Raji (cell line): Measurements from ENCODE around the gene ERG28.

Experiments used
- POLR2A ChIP-seq: IDR thresholded peaks from 2 replicates; pipeline ENCODE4 v1.6.1; 2011; ENCODE audit warnings: low read depth, low read length, control low read depth; ENCODE audit not compliant: insufficient read depth

The ERG28 gene, protein sequence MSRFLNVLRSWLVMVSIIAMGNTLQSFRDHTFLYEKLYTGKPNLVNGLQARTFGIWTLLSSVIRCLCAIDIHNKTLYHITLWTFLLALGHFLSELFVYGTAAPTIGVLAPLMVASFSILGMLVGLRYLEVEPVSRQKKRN

DNA sequence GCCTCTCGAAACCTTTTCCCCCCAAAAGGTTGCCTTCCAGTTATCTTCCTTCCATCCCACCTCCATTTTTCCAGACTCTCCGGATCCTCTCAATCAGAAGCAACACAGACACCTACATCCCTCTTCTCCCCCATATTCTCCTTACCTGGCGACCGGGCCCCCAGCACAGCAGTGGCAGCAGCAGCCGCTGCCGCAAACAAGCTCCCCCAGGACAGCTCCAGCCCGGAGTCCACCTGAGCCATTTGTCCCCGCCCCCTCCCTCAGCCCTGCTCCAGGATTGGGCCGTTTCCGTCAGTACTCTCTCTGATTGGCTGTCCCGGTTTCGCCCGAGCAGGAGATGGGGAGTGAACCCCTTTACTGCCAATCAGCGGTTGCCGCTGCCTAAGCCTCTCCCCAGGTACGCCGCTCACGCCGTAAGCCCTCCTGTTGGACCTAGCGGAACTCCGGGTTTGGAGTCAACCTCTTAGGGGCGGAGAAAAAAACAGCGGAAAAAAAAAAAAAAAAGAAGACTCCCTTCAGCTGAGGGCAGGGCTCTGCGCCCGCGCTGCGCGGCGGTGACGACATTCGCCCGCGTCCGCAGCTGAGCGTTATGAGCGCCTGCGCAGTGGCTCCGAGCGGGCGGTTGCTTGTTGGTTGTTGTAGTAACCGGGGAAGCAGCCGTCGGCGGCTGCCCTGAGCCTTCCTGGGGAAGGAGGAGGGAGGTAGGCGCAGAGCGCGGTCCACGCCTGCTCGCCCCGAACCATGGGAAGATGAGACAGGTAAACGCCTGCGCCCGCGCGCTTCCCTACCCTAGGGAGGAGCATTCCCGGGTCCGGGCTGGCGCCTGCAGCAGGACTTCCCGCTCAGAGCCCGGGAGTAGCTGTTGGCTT, at the start of gene ERG28, which contains the start of gene TTLL5:
TSS of gene ERG28 (minus strand) at position 247 of the 869 bp plus-strand sequence. CDS start 3,374 bp downstream, outside the sequence.
TSS of gene TTLL5 (plus strand) at position 617 of the 869 bp plus-strand sequence. CDS start 1,904 bp downstream, outside the sequence.
- TF ChIP-seq POLR2A = peak; percentile 68

GRCh38 chr14:75709207-75709812, 48.6 kb upstream of the ERG28 start:
- no peak for TF ChIP-seq POLR2A

- TF ChIP-seq POLR2A = no peak
Measured at GRCh38 chr14:75705014-75705413, 44.3 kb upstream of the ERG28 start.

- no peak for TF ChIP-seq POLR2A
Measured at GRCh38 chr14:75703467-75703866, 42.8 kb upstream of the ERG28 start.

- TF ChIP-seq POLR2A = no peak
Measured at GRCh38 chr14:75702616-75703261, 42.1 kb upstream of the ERG28 start.

GRCh38 chr14:75702122-75702521, 41.4 kb upstream of the ERG28 start:
- no peak for TF ChIP-seq POLR2A

- TF ChIP-seq POLR2A = no peak
Measured at GRCh38 chr14:75700295-75700694, 39.6 kb upstream of the ERG28 start.

DNA sequence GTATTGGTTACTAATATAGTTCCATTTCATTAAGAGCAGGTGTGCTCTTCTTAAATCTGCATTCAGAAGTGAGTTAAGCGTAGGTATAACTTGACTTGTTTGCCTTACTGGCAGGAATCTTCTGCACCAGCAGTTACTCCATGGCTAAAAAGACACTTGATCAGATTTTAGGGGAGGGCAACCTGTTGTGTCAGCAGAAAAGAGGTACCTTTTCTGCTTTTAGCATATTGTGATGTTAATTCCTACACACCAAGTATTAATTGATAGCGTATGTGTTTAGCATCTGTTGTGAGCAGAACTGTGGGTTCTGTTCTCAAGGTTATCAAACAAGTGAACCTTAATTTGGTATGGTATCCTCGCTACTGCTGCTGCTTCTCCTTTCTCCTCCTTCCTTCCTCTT, 38.7 kb upstream of the ERG28 start:
- no peak for TF ChIP-seq POLR2A

DNA sequence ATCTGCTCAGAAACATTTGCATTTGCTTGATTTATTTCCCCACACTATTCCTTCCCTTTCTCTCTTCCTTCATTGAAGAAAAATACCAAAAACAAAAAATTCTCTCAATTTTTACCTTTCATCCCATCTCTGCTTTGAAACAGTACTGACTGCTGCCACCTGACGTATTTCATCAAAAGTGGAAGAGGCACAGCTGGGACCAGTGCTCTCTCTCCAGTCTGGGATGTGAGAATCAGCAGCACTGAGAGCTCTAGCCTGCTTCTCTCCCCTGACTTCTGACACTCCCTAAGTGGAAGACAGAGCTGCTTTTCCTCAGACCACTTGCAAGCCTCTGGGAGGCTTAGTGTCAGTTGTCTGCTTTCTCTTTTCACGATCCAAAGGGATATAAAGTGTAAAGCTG, 37.2 kb upstream of the ERG28 start:
- no peak for TF ChIP-seq POLR2A

DNA sequence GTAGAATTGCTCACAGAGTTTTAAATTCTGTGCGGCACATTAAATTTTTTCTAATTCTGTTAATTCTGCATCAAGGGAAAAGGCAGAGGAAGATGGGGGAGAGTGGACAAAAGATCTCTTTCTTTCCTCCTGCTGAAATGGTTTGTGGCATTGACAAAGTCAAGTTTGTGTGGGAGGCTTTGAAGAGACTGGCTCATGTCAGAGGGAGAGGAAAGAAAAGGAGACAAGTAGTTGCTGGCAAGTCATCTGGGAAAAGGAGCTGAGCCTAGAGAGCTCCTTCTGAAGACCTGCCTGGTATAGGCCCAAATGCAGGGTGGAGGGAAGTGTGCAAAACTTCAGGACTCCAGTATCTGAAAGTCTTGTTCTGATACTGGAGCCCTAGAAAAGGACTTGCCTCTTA, 36.7 kb upstream of the ERG28 start:
- no peak for TF ChIP-seq POLR2A

DNA sequence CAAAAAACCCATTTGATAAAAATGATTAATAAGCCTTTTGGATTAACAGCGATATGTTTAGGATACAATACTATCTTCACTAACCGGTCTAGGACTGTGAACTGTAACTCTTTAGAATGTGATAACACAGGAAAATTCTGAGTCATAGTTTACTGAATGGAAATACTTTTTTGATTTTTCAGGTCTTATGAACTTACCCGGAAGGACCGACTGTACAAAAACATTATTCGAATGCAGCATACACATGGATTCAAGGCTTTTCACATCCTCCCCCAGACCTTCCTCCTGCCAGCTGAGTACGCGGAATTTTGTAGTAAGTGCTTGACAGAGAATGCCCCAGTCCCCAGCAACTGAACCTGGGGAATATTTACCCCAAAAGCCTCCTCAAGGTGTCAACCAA, 29.3 kb upstream of the ERG28 start:
- TF ChIP-seq POLR2A = no peak

GRCh38 chr14:75689012-75689411, 28.3 kb upstream of the ERG28 start:
- TF ChIP-seq POLR2A = no peak

GRCh38 chr14:75685910-75686309, 25.2 kb upstream of the ERG28 start:
- TF ChIP-seq POLR2A = no peak

DNA sequence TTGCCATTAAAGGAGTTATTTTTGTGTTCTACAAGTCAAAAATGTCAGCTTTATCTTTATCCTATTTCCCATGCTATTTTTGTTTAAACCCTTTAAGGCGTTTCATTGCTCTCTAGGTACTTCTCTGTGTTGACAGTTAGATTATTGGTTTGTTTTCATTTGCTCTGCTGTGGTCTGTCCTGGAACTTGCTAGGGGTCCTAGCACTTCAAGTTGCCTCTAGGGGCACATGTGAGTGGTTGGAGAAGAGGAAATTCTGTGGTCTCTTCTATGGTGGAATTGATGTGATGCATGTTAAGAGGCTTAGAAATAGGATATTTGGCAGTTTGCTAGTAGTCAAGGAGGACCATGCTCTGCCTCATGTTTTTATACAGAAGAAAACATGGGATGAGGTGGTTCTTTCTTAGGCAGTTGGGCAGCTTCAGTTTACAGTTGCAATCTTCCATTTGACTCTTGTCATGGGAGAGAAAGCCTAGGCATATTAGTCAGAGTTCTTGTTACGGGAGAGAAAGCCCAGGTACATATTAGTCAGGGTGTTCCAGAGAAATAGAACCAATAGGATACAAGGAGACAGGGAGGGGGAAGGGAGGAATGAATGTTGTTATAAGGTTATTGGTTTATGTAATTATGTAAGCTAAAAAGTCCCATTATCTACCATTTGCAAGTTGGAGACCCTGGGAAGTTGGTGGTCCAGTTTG, 14.7 kb upstream of the ERG28 start:
- no peak for TF ChIP-seq POLR2A
